Mucosa of stomach (tissue), 1 donor: ENCODE data around the gene NKX6-2.

Experiments used
- H3K27me3 ChIP-seq: one replicate; pipeline ENCODE4 v1.7.0; 2013; ENCODE audit warnings: mild to moderate bottlenecking, low read length; ENCODE audit not compliant: control insufficient read depth, insufficient read depth
- H3K36me3 ChIP-seq: one replicate; pipeline ENCODE4 v1.7.0; 2013; ENCODE audit warnings: low read length; ENCODE audit not compliant: control insufficient read depth, insufficient read depth
- H3K4me1 ChIP-seq: one replicate; pipeline ENCODE4 v1.7.0; 2013; ENCODE audit warnings: mild to moderate bottlenecking, low read length; ENCODE audit not compliant: control insufficient read depth, insufficient read depth
- H3K4me3 ChIP-seq: one replicate; pipeline ENCODE4 v1.7.0; 2013; ENCODE audit warnings: low read length
- H3K9ac ChIP-seq: one replicate; pipeline ENCODE4 v1.7.0; 2013; ENCODE audit warnings: mild to moderate bottlenecking, low read length, moderate library complexity
- H3K9me3 ChIP-seq: one replicate; pipeline ENCODE4 v1.7.0; 2013; ENCODE audit warnings: mild to moderate bottlenecking, low read length, moderate library complexity; ENCODE audit not compliant: control insufficient read depth
- donor health status: Pancreatic carcinoma.

Gene NKX6-2

GRCh38 chr10:132735341-132735775 lies 50.6 kb downstream of the NKX6-2 start:
- H3K36me3 ChIP-seq = no peaks in the 10 kb centered on the region
- peaks cover 15% of the 10 kb centered on the region for H3K4me1 ChIP-seq
- no peaks in the 10 kb centered on the region for H3K9me3 ChIP-seq
- no peak overlapping the region for H3K4me3 ChIP-seq
- H3K9ac ChIP-seq = no peak overlapping the region
- H3K27me3 ChIP-seq = no peaks in the 10 kb centered on the region

GRCh38 chr10:132733926-132734325 lies 52.0 kb downstream of the NKX6-2 start:
- Histone ChIP-seq H3K9ac (no peak overlapping the region), H3K4me1 (peaks cover 9% of the 10 kb centered on the region), H3K9me3 (no peaks in the 10 kb centered on the region), H3K36me3 (no peaks in the 10 kb centered on the region), H3K27me3 (no peaks in the 10 kb centered on the region), H3K4me3 (no peak overlapping the region)
